Measurements from ENCODE around the gene PLEK2.

- TF ChIP-seq GLIS3 (CRISPR knock-in tag; IDR thresholded peaks at IDR 0.05), result no peak
- no peak for TF ChIP-seq ARNTL (CRISPR knock-in tag; IDR thresholded peaks at IDR 0.05; ENCODE audit: borderline replicate concordance, low read depth)
- TF ChIP-seq ZNF70 (CRISPR knock-in tag; IDR thresholded peaks at IDR 0.05), result no peak
- TF ChIP-seq SNAI2 (CRISPR knock-in tag; IDR thresholded peaks at IDR 0.05), result no peak
- TF ChIP-seq CSDC2 (CRISPR knock-in tag; IDR thresholded peaks at IDR 0.05), result no peak
- TF ChIP-seq ZFP3 (CRISPR knock-in tag; IDR thresholded peaks at IDR 0.05), result no peak
- no peak for TF ChIP-seq ISL1 (CRISPR knock-in tag; IDR thresholded peaks at IDR 0.05)
- TF ChIP-seq CREB5 (CRISPR knock-in tag; IDR thresholded peaks at IDR 0.05; ENCODE audit: low read depth), result no peak
- no peak for TF ChIP-seq CSRNP3 (CRISPR knock-in tag; IDR thresholded peaks at IDR 0.05)
- TF ChIP-seq PATZ1 (CRISPR knock-in tag; IDR thresholded peaks at IDR 0.05; ENCODE audit: borderline replicate concordance), result no peak
These were observed 22.0 kb downstream of the PLEK2 start for GRCh38 chr14:67389811-67390534.
